Measurements from ENCODE around the gene ANKRD22.

Gene ANKRD22

DNA sequence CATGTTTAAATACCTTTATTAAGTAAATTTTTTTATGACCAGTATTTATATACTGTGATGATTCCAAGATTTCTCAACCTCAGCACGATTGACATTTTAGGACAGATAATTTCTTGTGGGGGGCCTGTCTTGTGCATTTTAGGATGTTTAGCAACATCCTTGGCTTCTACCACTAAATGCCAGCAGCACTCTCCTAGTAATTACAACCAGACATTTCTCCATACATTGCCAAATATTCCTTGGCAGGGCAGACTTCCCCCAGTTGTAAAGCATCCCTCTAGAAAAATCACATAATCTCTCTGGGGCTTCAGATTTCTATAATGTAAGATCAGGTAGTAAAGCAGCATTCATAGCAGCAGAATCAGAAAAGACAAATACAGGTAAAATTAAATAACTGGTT is 56.9 kb downstream of the ANKRD22 start:
- no peak for DNase-seq (ENCODE audit: low spot score)

DNA sequence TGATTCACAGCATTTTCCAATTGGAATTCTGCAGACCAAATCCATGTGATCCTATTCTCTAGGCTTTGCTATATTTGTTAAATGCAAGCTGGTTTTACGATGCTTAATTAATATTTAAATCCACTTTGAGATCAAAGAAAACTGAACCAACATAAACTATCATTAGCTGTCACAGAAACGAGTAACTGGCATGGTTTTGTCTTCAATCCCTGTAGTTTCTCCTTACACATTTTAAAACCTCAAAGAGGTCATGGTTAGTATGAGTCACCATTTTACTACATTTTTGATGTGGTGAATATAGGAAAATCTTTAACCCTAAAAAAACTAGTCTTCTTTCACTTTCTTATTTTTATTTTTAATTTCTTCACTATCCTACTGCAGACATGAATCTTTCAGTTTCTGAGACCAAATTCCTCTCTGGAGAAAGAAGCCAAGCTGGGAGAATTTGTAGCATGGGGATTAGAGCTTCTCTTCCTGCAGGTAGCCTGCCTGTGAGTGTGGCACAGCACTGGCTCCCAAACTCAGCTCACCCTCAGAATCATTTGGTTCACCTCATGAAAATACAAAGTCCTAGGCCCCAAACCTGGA is 57.8 kb downstream of the ANKRD22 start:
- DNase-seq (ENCODE audit: low spot score), result peak; percentile 28

DNA sequence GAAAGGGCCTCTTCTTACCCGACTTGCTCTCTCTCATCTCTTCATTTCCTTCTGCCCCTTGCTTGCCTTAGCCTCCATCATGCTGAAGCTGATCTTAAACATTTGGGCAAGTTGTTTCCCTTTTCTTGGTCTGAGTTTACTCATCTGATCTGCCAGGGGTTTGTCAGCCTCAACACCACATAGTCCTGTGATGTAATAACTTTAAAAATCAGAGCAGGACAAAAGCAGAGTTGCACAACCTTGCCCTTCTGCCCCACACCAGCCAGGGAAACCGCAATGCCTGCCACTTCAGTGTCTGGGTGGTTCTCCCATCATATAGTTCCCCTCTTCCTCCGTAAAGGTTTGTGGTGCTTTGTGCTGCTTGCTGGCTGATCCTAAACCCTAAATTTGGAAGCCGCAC is 59.0 kb downstream of the ANKRD22 start:
- DNase-seq (ENCODE audit: low spot score), result no peak

DNA sequence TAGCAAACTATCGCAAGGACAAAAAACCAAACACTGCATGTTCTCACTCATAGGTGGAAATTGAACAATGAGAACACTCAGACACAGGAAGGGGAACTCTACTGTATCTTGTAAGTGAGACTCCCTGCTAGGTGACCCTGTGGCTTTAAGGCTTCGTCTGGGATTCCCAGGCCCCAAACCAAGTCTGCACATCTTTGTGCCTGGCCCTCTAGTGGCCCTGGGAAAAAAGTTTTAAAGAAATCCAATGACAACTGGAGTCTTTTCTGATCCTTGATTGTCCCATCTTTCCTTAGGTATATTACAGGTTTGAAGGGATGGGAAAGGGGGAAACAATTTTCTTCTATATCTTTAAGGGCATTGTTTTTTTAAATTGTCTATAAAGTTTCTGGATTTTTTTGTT is 59.7 kb downstream of the ANKRD22 start:
- no peak for DNase-seq (ENCODE audit: low spot score)

DNA sequence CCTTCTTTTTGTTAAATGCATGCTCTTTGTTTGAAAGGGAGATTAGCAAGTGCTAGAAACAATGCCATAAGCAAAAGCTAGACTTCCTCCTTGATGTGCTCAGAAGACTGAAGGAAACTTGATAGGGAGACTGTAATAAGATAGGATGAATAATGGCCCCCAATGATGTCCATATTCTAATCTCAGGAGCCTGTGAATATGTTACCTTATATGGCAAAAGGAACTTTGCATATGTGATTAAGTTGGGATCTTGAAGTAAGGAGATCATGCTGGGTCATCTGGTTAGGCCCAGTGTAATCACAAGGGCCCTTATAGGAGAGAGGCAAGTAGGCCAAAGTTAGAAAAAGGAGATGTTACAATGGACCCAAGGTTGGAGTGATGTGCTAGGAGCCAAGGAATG is 62.7 kb downstream of the ANKRD22 start:
- DNase-seq (ENCODE audit: low spot score), result no peak

DNA sequence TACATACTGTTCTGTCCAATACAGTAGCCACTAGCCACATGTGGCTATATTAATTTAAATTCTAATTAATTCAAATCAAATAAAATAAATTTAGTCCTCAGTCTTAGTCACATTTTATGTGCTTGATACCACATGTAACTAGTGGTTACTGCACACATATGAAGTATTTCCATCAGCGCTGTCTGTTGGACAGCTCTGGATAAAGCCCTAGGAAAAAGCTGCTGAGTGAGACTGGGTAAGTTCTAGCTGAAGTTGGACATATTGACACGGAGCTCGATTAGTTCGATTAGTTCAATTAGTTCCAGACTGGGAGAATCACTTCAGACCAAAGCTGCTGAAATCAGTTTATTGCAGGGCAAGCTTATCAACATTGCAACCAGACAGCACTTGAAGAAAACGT is 64.2 kb downstream of the ANKRD22 start:
- no peak for DNase-seq (ENCODE audit: low spot score)

DNA sequence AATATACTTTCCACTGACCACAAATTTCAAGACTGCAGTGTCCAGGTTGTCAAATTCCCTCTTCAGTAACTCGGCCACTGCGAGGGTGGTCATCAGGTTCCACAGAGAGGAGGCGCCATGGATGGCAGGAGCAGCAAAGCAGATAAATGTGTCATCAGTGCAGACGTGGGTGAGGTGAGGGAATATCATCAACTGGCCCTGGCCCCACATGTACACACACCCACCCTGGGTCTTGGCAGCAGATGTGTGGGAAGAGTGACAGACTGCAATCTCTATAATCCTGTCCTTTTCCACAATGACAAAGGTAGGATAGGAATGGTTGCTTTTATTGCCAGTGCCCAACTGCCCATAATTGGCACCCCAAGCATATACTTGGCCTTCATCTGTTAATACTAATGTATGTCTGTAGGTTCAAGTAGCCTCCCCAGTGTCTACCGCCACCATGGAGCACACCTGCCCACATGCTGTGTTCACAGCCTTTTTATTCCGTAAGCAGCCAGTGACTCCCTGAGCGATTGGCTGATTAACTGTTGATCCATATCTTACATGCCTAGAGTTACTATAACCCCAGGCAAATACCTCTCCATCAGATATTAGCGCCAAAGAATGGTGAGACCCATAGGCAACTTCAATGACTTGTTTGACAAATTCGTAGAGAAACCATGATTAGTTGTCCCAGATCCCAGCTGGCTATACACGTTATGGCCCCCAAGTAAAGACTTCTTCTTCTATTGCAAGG is 65.4 kb downstream of the ANKRD22 start:
- DNase-seq (ENCODE audit: low spot score), result no peak

DNA sequence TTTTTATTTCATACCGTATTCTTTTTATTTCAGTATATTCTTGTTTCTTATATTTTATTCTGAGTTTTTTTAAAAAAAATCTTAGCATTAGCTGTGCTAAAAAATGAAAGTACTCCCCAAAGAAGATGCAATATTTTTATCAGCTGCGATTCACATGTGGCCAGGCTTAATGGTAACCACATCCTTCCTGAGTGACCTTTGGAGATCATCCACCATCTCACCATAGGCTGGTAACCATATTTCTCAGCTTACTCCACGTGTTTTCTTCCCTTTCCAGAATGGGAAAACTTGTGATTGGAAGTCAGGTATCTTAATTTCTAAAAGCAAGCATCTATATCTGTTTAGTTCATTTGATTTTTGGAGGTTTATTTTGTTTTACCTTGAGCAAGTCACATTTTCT is 67.9 kb downstream of the ANKRD22 start:
- no peak for DNase-seq (ENCODE audit: low spot score)

DNA sequence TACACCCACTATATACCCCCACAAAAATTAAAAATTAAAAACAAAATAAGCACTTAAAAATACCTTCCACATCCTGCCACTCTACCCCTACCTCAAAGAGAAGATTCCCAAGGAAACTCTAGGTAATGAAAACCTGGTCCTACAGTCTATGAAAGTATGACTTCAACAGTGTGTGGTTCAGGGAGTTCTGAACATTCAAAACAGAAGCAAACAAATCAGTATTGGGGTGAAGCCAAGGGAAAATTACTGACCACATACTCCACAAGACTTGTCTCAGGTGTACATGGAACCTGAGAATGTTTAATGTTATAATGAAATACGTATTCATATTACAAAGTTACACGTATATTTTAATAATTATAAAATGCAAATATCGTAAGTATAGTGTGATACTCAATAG is 69.4 kb downstream of the ANKRD22 start:
- DNase-seq (ENCODE audit: low spot score), result no peak

DNA sequence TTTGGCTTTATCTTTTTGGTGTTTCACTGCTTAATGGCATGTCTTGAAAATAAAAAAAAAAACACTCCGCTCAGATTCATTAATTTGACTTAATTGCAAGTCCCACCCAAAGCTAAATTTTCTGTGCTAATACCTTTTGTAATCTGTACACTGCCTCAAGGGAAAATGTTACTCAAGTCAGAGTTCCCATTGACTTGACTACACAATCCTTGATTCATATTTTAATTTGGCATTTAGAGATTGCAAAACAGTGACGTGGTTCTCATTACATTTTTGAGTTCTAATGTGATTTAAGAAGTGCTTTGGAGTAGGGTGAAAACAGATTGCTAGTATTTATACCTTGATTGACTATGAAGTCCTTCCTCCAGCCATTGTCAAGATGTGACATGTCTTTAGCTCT is 70.4 kb downstream of the ANKRD22 start:
- no peak for DNase-seq (ENCODE audit: low spot score)
